ENCODE results near the gene LRRC25.
"Not testable (repeated sequence)": the region's sequence is repeated elsewhere in the genome, so short reads cannot be mapped to it uniquely, and the experiment has no call there.

The LRRC25 gene

DNA sequence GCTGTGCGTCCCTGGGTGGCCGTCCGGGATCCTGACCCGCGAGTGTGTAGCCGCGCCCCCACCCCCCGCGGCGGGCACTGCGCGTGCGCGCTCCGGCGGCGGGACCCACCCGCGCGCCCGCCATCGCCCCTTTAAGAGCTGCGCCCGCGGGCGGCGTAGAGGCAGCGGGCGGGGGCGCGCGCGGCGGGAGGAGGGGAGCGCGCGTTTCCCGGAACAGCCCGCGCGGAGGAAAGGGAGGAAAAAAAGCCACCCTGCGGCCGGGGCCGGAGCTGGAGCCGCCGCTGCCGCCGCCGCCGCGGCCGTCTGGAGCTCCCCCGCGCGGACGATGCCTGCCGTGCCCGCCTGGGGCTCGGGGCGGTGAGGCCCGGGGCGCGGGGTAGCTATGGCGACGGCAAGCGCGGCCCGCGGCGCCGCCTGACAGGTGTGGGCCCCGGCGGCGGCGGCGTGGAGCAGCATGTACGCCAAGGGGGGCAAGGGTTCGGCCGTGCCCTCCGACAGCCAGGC lies 21.8 kb upstream of the LRRC25 start, which contains the start of gene SSBP4:
Gene SSBP4, plus strand, starts transcription at position 204 of the 504 bp plus-strand sequence. Its CDS starts 251 bp downstream, at position 455.
- H3K9me3 ChIP-seq (ENCODE audit: control insufficient read depth, low read length): no peaks in the 10 kb centered on the region
- peak within 1 kb of the TSS; percentile 65 for H3K9ac ChIP-seq (ENCODE audit: low read length)
- H3K4me3 ChIP-seq (ENCODE audit: low read length): peak within 1 kb of the TSS; percentile 51
- H3K27me3 ChIP-seq (ENCODE audit: control insufficient read depth, insufficient read depth, low read length): peaks cover 14% of the 10 kb centered on the region
- no peaks in the 10 kb centered on the region for H3K36me3 ChIP-seq (ENCODE audit: control insufficient read depth, insufficient read depth, low read length)
- peaks cover 80% of the 10 kb centered on the region for H3K4me1 ChIP-seq (ENCODE audit: control insufficient read depth, insufficient read depth, low read length)

DNA sequence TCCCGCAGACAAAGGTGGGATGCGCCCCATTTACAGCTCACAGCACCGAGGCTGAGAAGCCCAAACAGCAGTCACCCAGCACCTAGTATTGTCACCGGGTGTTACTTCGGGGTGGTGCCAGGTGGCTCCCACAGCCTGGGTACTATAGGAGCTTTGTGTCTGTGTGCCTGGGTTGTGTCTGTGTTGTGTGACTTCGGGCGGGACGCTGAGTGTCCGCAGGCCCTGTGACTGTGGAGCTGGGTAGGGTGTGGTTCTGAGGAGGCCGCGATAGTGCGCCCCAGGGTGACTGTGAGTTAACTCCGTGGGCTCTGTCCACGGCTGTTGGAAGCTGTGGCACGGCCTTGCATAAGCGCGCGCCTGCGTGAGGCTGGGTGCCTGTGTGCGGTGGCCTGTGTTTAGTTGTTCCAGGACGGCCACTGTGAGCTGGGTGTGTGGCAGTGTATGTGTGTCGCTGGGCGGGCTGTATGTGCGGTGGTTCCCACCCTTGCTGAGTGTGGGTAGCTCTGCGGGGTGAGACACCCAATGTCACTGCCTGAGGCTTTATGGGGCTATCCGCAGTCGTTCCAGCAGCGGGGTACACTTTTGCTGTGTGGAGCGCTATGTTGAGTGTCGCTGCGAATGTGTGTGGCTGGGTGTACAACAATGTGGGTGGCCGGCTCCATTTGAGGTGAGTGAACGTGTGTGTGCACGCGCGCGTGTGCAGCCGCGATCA lies 21.2 kb upstream of the LRRC25 start:
- Histone ChIP-seq H3K36me3 (ENCODE audit: control insufficient read depth, insufficient read depth, low read length) (no peaks in the 10 kb centered on the region), H3K9ac (ENCODE audit: low read length) (peak overlapping the region; percentile 23), H3K4me1 (ENCODE audit: control insufficient read depth, insufficient read depth, low read length) (peaks cover 77% of the 10 kb centered on the region), H3K9me3 (ENCODE audit: control insufficient read depth, low read length) (no peaks in the 10 kb centered on the region), H3K27me3 (ENCODE audit: control insufficient read depth, insufficient read depth, low read length) (peaks cover 14% of the 10 kb centered on the region), H3K4me3 (ENCODE audit: low read length) (peak overlapping the region; percentile 51)

DNA sequence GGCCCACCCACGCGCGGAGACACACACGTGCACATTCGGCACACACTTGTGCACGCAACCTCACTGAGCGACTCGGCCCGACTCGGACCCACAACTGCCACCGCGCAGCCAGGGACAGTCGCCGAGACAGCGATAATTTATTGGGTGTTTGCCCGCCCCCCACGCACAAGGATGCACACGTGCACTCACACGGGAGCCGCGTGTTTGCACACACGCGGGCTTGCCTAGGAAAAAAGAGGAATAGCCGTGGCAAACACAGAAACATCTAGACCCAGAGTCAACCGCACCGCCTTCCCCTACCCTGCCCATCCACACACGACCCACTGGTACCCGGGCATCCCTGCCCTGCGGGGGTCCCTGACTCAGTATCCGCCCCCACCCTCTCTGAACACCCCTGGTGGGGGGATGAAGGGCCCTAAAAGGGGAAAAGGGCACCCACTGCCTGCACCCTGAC lies 20.6 kb upstream of the LRRC25 start:
- peak overlapping the region; percentile 45 for H3K9ac ChIP-seq (ENCODE audit: low read length)
- H3K36me3 ChIP-seq (ENCODE audit: control insufficient read depth, insufficient read depth, low read length): no peaks in the 10 kb centered on the region
- peaks cover 71% of the 10 kb centered on the region for H3K4me1 ChIP-seq (ENCODE audit: control insufficient read depth, insufficient read depth, low read length)
- no peaks in the 10 kb centered on the region for H3K9me3 ChIP-seq (ENCODE audit: control insufficient read depth, low read length)
- no peak overlapping the region for H3K4me3 ChIP-seq (ENCODE audit: low read length)
- H3K27me3 ChIP-seq (ENCODE audit: control insufficient read depth, insufficient read depth, low read length): peaks cover 14% of the 10 kb centered on the region

DNA sequence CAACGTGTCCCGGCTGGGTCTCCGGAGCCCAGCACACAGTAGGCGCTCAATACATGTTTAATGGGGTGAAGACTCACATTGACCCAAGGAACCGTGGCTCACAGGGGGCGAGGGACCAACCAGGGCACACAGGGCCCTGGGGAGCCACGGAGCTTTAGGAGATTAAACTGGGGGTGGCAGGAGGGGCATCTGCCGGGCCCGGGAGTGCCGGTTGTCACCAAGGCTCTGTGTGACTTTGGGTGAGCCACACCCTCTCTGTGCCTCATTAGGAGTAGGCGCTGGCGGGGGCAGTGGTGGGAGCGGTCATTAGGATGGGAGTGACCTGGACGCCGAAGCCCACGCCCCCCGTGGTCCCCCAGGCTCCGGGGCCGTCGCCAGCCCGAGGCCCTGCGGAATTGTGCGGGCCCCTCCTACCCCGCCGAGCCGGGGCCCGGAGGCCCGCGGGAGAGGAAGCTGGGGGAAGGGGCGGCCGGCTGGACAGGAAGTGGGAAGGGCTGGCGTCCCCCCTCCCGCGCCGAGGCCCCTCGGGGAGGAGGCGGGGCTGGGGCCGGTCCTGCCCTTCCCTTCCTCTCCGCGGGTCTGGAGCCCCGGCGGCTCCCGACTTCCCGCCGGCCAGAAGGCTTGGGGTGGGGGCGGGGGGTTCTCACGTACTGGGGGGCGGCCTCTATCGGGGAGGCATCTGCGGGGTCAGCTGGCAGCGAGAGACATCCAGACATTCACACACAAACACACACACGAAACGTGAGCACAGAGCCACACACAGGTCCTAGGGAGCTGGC lies 20.0 kb upstream of the LRRC25 start:
- Histone ChIP-seq H3K27me3 (ENCODE audit: control insufficient read depth, insufficient read depth, low read length) (peaks cover 14% of the 10 kb centered on the region), H3K9me3 (ENCODE audit: control insufficient read depth, low read length) (no peaks in the 10 kb centered on the region), H3K9ac (ENCODE audit: low read length) (peak overlapping the region; percentile 45), H3K36me3 (ENCODE audit: control insufficient read depth, insufficient read depth, low read length) (no peaks in the 10 kb centered on the region), H3K4me1 (ENCODE audit: control insufficient read depth, insufficient read depth, low read length) (peaks cover 65% of the 10 kb centered on the region), H3K4me3 (ENCODE audit: low read length) (peak overlapping the region; percentile 32)

DNA sequence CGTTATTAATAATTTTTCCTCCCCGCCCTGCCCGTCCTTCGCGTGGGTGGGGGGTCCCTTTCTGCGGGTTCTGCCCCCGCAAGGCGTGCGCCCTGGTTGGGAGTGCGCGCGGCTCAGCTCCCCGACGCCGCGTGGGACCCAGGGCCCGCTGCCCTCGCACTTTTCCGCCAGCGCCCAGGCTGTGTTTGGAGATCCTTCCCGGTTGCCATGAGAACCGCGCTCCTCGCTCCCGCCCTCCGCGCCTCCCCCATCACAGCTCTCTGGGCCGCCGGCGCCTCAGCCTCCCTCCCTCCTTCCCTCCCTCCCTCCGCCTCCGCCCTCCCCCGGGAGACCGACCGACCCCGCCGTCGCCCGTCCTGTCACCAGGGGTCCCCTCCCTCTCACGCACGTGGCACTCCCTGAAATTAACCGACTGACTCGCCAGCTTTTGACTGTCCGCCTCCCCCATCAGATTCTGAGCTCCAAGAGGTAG lies 19.4 kb upstream of the LRRC25 start:
- peak overlapping the region; percentile 32 for H3K4me3 ChIP-seq (ENCODE audit: low read length)
- peaks cover 14% of the 10 kb centered on the region for H3K27me3 ChIP-seq (ENCODE audit: control insufficient read depth, insufficient read depth, low read length)
- H3K36me3 ChIP-seq (ENCODE audit: control insufficient read depth, insufficient read depth, low read length): no peaks in the 10 kb centered on the region
- H3K4me1 ChIP-seq (ENCODE audit: control insufficient read depth, insufficient read depth, low read length): peaks cover 65% of the 10 kb centered on the region
- peak overlapping the region; percentile 62 for H3K9ac ChIP-seq (ENCODE audit: low read length)
- H3K9me3 ChIP-seq (ENCODE audit: control insufficient read depth, low read length): no peaks in the 10 kb centered on the region

DNA sequence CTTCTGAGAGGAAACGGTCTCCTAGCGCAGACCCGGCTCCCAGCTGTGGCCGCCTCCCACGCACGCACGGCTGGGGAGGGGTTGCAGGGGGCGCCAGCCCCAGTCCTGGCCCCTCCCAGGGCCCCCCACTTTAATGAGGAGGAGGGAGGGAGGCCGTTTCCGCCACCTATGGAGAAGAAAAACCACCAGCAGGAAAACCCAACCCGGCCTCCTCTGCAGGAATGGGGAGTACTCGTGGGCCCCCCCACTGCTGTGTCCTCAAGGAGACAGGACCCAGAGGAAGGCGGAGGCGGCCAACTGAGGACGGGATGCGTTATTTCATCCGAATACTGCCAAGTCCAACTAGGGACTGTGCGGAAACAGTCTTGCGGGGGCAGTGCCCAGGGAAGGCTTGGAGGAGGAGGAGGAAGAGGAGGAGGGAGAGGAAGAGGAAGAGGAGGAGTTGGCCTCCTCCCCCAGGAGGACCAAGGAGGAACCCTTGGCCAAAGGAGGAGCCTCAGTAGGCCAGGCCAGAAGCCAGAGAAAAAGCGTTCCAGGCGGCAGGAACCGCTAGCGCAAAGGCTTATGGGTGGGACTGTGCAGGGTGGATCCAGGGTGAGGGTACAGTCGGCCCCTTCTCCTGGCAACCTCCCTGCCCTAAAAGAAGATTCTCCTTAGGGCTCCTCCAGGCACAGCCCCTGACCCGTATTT lies 17.9 kb upstream of the LRRC25 start:
- Histone ChIP-seq H3K27me3 (ENCODE audit: control insufficient read depth, insufficient read depth, low read length) (peaks cover 14% of the 10 kb centered on the region), H3K9me3 (ENCODE audit: control insufficient read depth, low read length) (no peaks in the 10 kb centered on the region), H3K36me3 (ENCODE audit: control insufficient read depth, insufficient read depth, low read length) (no peaks in the 10 kb centered on the region), H3K4me1 (ENCODE audit: control insufficient read depth, insufficient read depth, low read length) (peaks cover 51% of the 10 kb centered on the region), H3K9ac (ENCODE audit: low read length) (peak overlapping the region; percentile 43), H3K4me3 (ENCODE audit: low read length) (no peak overlapping the region)

DNA sequence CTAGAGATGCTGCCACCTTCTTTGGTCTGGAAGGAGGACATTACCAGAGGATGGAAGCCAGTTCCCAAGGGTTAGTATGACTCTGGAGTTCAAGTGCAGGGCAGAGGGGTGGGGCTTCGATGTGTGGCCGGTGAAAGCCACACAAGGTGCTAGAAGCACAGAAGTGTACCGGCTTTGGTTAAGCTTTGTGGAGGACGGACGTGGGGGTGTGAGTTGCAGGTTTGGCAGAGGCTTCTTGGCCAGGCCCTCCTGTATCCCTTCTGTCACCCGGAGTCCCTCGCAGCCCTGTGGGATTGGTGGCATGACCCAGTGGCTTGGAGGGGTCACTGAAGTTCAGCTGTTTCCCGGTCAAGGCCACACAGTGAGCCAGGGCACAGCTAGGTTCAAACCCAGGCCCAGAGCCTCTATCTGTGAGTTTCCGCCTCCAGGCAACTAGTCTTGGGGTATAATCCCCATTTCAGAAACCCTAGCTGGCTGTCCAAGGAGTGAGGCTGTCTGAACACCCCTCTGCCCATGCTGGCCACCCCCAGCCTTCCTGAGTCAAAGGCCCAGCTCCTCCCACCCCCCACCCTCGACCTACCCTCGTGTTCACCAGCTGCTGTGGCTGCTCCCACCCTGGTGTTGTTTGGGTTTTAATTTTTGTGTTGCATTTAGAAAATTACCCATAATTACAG lies 17.2 kb upstream of the LRRC25 start:
- peaks cover 51% of the 10 kb centered on the region for H3K4me1 ChIP-seq (ENCODE audit: control insufficient read depth, insufficient read depth, low read length)
- no peaks in the 10 kb centered on the region for H3K9me3 ChIP-seq (ENCODE audit: control insufficient read depth, low read length)
- no peaks in the 10 kb centered on the region for H3K36me3 ChIP-seq (ENCODE audit: control insufficient read depth, insufficient read depth, low read length)
- no peak overlapping the region for H3K4me3 ChIP-seq (ENCODE audit: low read length)
- H3K27me3 ChIP-seq (ENCODE audit: control insufficient read depth, insufficient read depth, low read length): peaks cover 14% of the 10 kb centered on the region
- peak overlapping the region; percentile 43 for H3K9ac ChIP-seq (ENCODE audit: low read length)

DNA sequence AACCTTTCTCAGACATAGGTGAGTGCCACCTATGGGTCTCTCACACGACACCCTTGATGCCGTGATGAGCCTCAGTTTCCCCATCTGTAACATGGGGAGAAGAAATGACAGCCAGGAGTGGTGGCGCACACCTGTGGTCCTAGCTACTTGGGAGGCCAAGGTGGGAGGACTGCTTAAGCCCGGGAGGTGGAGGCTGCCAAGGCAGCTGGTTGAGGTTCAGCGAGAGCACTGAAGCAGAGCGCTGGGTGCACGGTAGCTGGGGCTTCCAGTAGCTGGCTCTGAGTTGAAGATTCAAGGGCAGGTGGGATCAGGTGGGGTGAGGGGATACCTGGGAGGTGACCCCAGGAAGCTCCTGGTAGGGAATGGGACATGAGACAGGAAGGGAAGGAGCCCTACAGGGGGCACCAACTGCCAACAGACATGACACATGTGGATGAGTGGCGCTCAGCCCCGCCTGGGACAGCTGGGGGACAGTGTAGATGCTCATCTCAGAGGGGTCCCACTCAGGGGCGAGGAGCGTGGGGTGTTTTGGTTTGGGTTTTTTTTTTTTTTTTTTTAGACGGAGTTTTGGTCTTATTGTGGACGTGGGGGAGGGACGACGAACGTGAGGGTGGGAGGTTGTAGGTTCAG lies 15.3 kb upstream of the LRRC25 start:
- no peak overlapping the region for H3K4me3 ChIP-seq (ENCODE audit: low read length)
- H3K27me3 ChIP-seq (ENCODE audit: control insufficient read depth, insufficient read depth, low read length): peaks cover 5% of the 10 kb centered on the region
- H3K36me3 ChIP-seq (ENCODE audit: control insufficient read depth, insufficient read depth, low read length): no peaks in the 10 kb centered on the region
- H3K4me1 ChIP-seq (ENCODE audit: control insufficient read depth, insufficient read depth, low read length): peaks cover 37% of the 10 kb centered on the region
- no peaks in the 10 kb centered on the region for H3K9me3 ChIP-seq (ENCODE audit: control insufficient read depth, low read length)
- no peak overlapping the region for H3K9ac ChIP-seq (ENCODE audit: low read length)

DNA sequence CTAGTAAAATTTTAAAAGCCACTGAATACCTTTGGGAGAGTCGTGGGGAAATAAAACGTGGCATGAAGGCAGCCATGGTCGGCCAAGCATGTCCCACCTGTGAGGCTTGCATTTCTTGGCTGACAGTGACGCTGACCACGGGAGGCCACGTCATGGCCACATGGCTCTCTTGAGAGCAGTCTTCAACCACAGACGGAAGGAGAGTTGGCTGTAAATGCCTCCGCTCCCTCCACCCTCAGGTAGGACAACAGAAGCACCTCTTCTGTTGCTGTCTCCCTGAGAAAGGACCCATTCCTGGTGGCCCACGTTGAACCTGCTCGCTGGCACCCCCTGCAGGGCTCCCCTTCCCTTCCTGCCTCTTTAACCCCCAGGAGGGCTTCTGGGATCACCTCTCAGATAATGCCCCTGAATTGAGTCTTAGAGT lies 10.6 kb upstream of the LRRC25 start:
- Histone ChIP-seq H3K36me3 (ENCODE audit: control insufficient read depth, insufficient read depth, low read length) (no peaks in the 10 kb centered on the region), H3K27me3 (ENCODE audit: control insufficient read depth, insufficient read depth, low read length) (no peaks in the 10 kb centered on the region), H3K9me3 (ENCODE audit: control insufficient read depth, low read length) (no peaks in the 10 kb centered on the region), H3K9ac (ENCODE audit: low read length) (no peak overlapping the region), H3K4me3 (ENCODE audit: low read length) (no peak overlapping the region), H3K4me1 (ENCODE audit: control insufficient read depth, insufficient read depth, low read length) (no peaks in the 10 kb centered on the region)

DNA sequence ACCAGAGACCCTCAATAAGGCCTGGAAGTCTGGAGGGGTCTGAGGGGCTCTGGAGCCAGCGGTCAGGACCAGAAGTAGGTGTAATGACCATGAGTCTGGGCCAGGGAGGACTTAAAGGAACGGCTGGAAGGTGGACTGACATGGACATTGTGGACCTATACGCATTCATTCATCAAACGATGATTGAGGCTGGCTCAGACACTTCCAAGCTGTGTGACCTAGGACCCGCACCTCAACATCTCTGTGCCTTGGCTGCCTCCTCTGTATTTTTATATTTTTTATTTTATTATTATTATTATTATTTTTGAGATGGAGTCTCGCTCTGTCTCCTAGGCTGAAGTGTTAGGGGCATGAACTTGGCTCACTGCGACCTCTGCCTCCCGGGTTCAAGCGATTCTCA lies 9.3 kb upstream of the LRRC25 start:
- H3K9me3 ChIP-seq (ENCODE audit: control insufficient read depth, low read length): no peaks in the 10 kb centered on the region
- H3K9ac ChIP-seq (ENCODE audit: low read length): no peak overlapping the region
- H3K27me3 ChIP-seq (ENCODE audit: control insufficient read depth, insufficient read depth, low read length): no peaks in the 10 kb centered on the region
- no peak overlapping the region for H3K4me3 ChIP-seq (ENCODE audit: low read length)
- H3K36me3 ChIP-seq (ENCODE audit: control insufficient read depth, insufficient read depth, low read length): no peaks in the 10 kb centered on the region
- no peaks in the 10 kb centered on the region for H3K4me1 ChIP-seq (ENCODE audit: control insufficient read depth, insufficient read depth, low read length)

DNA sequence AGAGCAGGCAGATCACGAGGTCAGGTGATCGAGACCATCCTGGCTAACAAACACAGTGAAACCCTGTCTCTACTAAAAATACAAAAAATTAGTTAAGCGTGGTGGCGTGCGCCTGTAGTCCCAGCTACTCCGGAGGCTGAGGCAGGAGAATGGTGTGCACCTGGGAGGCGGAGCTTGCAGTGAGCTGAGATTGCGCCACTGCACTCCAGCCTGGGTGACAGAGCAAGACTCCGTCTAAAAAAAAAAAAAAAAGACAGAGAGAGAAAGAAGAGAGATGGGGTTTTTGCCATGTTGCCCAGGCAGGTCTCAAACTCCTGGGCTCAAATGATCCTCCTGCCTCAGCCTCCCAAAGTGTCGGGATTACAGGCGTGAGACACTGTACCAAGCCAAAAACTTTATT lies 8.3 kb upstream of the LRRC25 start:
- not testable (repeated sequence) for H3K9me3 ChIP-seq (ENCODE audit: control insufficient read depth, low read length); H3K9ac ChIP-seq (ENCODE audit: low read length); H3K4me3 ChIP-seq (ENCODE audit: low read length); H3K4me1 ChIP-seq (ENCODE audit: control insufficient read depth, insufficient read depth, low read length); H3K36me3 ChIP-seq (ENCODE audit: control insufficient read depth, insufficient read depth, low read length); H3K27me3 ChIP-seq (ENCODE audit: control insufficient read depth, insufficient read depth, low read length)

All from mucosa of stomach (tissue), 1 donor.